Smooth muscle cell (in vitro differentiated cells): ENCODE data around the gene EWSR1. TPM values are rescaled to one million over a fixed set of nuclear protein-coding genes. Genes with fewer than 3 reads are reported as not detected.

Experiments used
- DNase-seq: peaks from one replicate; lab custom pipeline; 2025; ENCODE audit not compliant: unreplicated experiment; lab: John Stamatoyannopoulos, UW
- H2AFZ ChIP-seq: fragments of 200-600 bp; sonication (generic); 2 replicates; pipeline ENCODE4 v1.6.0; 2016; ENCODE audit warnings: antibody characterized with exemption, low read depth, mild to moderate bottlenecking
- H3F3A ChIP-seq: fragments of 200-600 bp; sonication (generic); 2 replicates; pipeline ENCODE4 v1.6.0; 2017; ENCODE audit warnings: antibody characterized with exemption, low read depth
- H3K27ac ChIP-seq: fragments of 200-600 bp; sonication (generic); 2 replicates; pipeline ENCODE4 v1.5.1; 2016; ENCODE audit warnings: low read depth, mild to moderate bottlenecking
- H3K27me3 ChIP-seq: fragments of 200-600 bp; sonication (generic); 2 replicates; pipeline ENCODE4 v1.6.1; 2016; ENCODE audit warnings: low read depth, mild to moderate bottlenecking
- H3K36me3 ChIP-seq: fragments of 200-600 bp; sonication (generic); 2 replicates; pipeline ENCODE4 v1.5.1; 2016; ENCODE audit warnings: low read depth
- H3K4me1 ChIP-seq: fragments of 200-600 bp; sonication (generic); 2 replicates; pipeline ENCODE4 v1.5.1; 2016; ENCODE audit warnings: low read depth
- H3K4me2 ChIP-seq: fragments of 200-600 bp; sonication (generic); 2 replicates; pipeline ENCODE4 v1.6.0; 2016; ENCODE audit warnings: mild to moderate bottlenecking
- H3K4me3 ChIP-seq: fragments of 200-600 bp; sonication (generic); 2 replicates; pipeline ENCODE4 v1.5.1; 2016; ENCODE audit warnings: mild to moderate bottlenecking
- H3K79me2 ChIP-seq: fragments of 200-600 bp; sonication (generic); 2 replicates; pipeline ENCODE4 v1.6.0; 2016; ENCODE audit warnings: low read depth, mild to moderate bottlenecking
- H3K9ac ChIP-seq: fragments of 200-600 bp; sonication (generic); 2 replicates; pipeline ENCODE4 v1.6.0; 2016; ENCODE audit warnings: low read depth
- H3K9me3 ChIP-seq: fragments of 200-600 bp; sonication (generic); replicated peaks from 2 replicates; pipeline ENCODE4 v1.5.1; 2016; ENCODE audit warnings: low read depth
- H4K20me1 ChIP-seq: fragments of 200-600 bp; sonication (generic); 2 replicates; pipeline ENCODE4 v1.6.0; 2016; ENCODE audit warnings: low read depth
- whole genome bisulfite sequencing: methylation state at CpG from one replicate; pipeline ENCODE4 v1.1.7; 2016; ENCODE audit warnings: low lambda C conversion rate; 5-methylcytosine and 5-hydroxymethylcytosine counted together
- polyA plus RNA-seq: library from polyadenylated mRNA; unstranded; fragments of >200 nt; fragmentation: Nextera tagmentation; extraction: Ambion mirVana; gene quantifications from 2 replicates; pipeline ENCODE4 v1.2.1, GENCODE V29; 2016
- total RNA-seq: library from RNA; depleted of rRNA; stranded (reverse); fragments of >200 nt; gene quantifications from 2 replicates; pipeline ENCODE4 v1.2.3, GENCODE V29; 2014
- TF ChIP-seq, protein P1 (sequence below): fragments of 200-600 bp; sonication (generic); IDR thresholded peaks from 2 replicates; pipeline ENCODE4 v1.5.1; 2017; ENCODE audit warnings: borderline replicate concordance, mild to moderate bottlenecking, antibody characterized with exemption; ENCODE audit not compliant: insufficient read depth, poor library complexity, severe bottlenecking

Gene EWSR1
- total and polyA plus RNA-seq, 2 experiments from 2014 or later, result 164 to 197 TPM

DNA sequence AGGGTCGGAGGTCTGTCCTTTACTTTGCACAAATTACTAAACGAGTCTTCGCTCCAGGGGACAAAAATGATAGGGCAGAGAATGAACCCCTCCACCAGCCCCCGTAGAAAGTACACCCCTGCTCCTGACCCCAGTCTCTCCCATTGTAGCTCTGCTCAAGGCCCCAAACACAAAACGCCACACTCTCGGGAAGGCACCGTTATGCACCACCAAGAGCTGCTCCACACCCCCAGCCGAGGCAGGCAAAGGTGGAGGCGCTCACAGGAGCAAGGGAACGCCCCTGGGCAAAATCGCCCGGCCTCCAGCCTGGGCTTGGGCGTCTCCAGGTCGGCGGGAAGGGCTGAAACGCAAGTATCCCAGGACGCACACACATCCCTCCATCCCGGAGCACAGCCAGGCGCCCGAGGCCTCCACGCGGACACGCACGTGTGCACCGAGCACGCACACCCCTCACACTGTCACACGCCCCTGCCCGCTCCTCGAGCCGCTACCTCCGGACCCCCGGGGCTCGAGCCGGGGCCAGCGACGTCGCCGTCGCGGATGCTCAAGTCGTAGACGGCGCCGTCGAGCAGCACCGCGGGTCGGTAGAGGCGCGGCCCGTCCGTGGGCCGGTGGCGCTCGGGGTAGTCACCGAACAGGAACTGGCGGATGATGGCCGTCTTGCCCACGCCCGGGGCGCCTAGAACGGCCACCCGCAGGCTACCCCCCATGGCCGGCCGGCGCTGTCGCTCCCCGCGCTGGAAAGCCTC lies 46.6 kb downstream of the EWSR1 start:
- no peaks in the 10 kb centered on the region for H3K9me3 ChIP-seq
- peak overlapping the region; percentile 85 for H3K4me2 ChIP-seq
- DNase-seq, result no peak
- no peaks in the 10 kb centered on the region for H3F3A ChIP-seq
- peaks cover 9% of the 10 kb centered on the region for H4K20me1 ChIP-seq
- peaks cover 2% of the 10 kb centered on the region for H3K4me1 ChIP-seq
- H3K79me2 ChIP-seq, result no peaks in the 10 kb centered on the region
- TF ChIP-seq, protein P1, sequence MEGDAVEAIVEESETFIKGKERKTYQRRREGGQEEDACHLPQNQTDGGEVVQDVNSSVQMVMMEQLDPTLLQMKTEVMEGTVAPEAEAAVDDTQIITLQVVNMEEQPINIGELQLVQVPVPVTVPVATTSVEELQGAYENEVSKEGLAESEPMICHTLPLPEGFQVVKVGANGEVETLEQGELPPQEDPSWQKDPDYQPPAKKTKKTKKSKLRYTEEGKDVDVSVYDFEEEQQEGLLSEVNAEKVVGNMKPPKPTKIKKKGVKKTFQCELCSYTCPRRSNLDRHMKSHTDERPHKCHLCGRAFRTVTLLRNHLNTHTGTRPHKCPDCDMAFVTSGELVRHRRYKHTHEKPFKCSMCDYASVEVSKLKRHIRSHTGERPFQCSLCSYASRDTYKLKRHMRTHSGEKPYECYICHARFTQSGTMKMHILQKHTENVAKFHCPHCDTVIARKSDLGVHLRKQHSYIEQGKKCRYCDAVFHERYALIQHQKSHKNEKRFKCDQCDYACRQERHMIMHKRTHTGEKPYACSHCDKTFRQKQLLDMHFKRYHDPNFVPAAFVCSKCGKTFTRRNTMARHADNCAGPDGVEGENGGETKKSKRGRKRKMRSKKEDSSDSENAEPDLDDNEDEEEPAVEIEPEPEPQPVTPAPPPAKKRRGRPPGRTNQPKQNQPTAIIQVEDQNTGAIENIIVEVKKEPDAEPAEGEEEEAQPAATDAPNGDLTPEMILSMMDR, result no peak
- WGBS, result 11% methylated on average over 64 of the region's 69 CpGs
- H3K27me3 ChIP-seq, result peaks cover 39% of the 10 kb centered on the region
- H3K27ac ChIP-seq, result no peak overlapping the region
- H3K36me3 ChIP-seq, result no peaks in the 10 kb centered on the region
- H2AFZ ChIP-seq, result no peak overlapping the region
- H3K4me3 ChIP-seq, result peak overlapping the region; percentile 38
- H3K9ac ChIP-seq, result no peak overlapping the region

DNA sequence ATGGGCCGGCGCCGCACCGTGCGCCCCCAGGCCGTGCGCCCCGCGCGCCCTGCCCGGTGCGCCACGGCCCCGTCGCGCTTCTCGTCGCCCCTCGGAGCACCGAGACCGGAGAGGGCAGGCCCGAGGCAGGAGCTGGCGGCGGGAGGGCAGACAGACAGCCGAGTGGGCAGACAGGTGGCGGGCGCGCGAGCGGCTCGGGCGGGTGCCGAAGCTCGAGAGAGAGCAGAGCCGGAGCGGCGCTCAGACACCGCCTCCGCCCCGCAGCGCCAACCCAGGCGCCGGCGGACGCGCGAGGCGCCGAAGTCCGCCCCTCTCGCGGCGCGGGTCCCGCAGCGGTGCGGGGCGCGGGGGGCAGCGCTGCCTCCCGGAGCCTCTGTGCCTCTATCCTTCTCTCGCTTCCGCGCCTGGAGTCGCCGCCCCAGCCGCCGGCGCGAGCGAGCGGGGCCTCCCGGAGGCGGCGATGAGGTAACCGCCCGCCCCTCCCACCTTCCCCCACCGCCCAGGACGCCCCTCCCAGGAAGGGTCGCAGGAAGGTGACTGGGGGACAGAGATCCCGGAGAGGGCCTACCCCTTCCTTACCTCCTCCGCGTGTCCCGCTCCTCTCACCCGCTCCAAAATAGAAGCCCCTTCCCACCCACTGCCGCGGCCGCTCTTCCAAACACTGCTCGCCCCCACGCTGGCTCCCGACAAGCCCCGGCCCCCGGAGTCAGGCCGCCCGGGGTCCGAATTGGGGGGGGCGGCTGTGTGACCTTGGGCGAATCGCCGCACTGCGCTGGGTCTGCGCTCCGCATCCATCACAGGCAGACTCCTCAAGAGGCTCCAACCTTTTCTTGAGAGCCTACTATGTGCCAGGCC lies 47.4 kb downstream of the EWSR1 start, which contains the start of gene RASL10A:
Gene RASL10A, minus strand, starts transcription at position 412 of the 855 bp plus-strand sequence. CDS start 451 bp downstream, outside the sequence.
- TF ChIP-seq, protein P1, result no peak
- Histone ChIP-seq H3F3A (no peaks in the 10 kb centered on the region), H3K9ac (no peak within 1 kb of the TSS), H3K4me1 (peaks cover 2% of the 10 kb centered on the region), H3K36me3 (no peaks in the 10 kb centered on the region), H3K4me3 (peak within 1 kb of the TSS; percentile 38), H3K9me3 (no peaks in the 10 kb centered on the region), H3K4me2 (peak within 1 kb of the TSS; percentile 85), H3K27me3 (peaks cover 39% of the 10 kb centered on the region), H3K79me2 (no peaks in the 10 kb centered on the region), H4K20me1 (peaks cover 5% of the 10 kb centered on the region), H2AFZ (no peak within 1 kb of the TSS), H3K27ac (no peak within 1 kb of the TSS)
- no peak for DNase-seq
- WGBS, result 6% methylated on average over 49 of the region's 103 CpGs

DNA sequence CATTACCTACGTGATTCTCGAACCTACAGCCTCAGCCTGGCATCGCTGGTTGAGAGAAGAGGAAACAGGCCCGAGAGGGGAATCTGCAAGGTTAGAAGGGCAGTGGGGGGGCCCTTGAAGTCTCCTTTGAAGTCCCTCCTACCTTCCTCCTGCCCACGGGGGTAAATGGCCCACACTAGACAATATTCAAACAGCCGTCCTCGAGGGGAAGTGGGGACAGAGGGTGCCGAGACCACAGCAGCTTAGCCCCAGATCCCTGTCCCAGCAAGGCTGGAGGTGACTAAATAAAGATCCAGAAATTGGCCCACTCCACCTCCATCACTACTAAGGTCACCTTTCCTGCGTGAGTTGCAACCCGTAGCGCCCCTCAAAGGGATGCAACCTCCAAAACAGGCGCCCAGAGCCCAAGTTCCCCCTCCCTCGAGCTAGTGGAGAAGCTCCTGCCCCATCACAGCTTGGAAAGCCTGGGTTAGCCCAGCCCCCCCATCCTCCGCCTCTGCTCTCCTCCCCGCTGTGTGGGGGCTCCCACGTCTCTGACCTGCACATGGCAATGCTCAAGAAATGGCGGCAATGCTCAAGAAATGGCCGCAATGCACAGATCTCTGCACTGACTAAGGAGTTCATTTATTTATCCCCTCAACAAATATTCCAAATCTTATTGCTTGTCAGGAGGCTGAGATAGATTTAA lies 48.2 kb downstream of the EWSR1 start:
- H2AFZ ChIP-seq, result no peak overlapping the region
- no peak overlapping the region for H3K27ac ChIP-seq
- TF ChIP-seq, protein P1, result no peak
- no peak for DNase-seq
- H3K4me2 ChIP-seq, result no peak overlapping the region
- no peak overlapping the region for H3K4me3 ChIP-seq
- H3K9ac ChIP-seq, result no peak overlapping the region
- H3K27me3 ChIP-seq, result peaks cover 39% of the 10 kb centered on the region
- H3K4me1 ChIP-seq, result no peaks in the 10 kb centered on the region
- H3K36me3 ChIP-seq, result no peaks in the 10 kb centered on the region
- 73% methylated on average over 18 of the region's 18 CpGs for WGBS
- H3K9me3 ChIP-seq, result no peaks in the 10 kb centered on the region
- no peaks in the 10 kb centered on the region for H3K79me2 ChIP-seq
- H4K20me1 ChIP-seq, result peaks cover 5% of the 10 kb centered on the region
- H3F3A ChIP-seq, result no peaks in the 10 kb centered on the region
